ENCODE measurements around the gene MAP3K7.

Gene MAP3K7

DNA sequence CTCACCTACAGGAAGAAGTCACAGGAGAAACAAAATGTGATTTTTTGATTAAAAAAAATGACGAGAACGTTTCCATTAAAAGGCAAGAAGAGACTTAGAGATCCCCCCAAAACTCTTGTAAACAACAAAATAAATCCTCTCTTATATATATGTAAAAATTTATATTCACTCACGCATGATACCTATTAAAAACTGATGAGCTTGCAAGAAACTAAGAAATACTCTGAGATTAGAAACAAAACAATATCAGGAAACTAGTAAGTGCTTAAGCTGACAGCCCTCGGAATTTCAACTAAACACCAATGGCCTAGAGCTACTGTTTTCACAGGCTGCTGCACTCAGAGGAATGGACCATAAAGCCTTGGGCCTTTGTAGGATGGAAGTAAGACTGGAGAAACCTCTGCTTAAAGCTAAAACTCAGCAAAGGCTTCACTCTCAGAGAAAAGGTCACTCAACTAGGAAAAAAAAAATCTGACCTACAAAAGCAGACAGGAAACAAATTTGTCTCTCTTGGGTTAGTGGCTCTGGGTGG, 63.0 kb downstream of the MAP3K7 start:
- DNase-seq, result no peak

DNA sequence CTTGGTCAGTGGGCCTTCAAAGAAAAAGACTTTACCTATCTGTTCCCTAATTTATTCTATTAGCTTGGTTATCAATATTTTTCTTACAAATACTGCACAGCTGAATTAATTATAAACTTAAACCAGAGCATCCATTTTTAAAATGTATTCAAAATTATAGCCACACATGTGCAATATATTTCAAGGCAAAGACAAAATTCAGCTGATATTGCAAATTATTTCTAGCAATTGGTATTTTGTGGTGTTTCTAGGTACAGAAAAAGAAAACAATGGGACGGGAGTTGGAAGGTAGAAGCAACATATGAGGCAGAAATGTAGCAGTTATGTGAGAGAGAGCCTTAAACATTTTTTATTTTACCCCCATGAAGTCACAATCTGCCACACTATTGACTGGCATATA, 64.9 kb downstream of the MAP3K7 start:
- DNase-seq, result no peak

DNA sequence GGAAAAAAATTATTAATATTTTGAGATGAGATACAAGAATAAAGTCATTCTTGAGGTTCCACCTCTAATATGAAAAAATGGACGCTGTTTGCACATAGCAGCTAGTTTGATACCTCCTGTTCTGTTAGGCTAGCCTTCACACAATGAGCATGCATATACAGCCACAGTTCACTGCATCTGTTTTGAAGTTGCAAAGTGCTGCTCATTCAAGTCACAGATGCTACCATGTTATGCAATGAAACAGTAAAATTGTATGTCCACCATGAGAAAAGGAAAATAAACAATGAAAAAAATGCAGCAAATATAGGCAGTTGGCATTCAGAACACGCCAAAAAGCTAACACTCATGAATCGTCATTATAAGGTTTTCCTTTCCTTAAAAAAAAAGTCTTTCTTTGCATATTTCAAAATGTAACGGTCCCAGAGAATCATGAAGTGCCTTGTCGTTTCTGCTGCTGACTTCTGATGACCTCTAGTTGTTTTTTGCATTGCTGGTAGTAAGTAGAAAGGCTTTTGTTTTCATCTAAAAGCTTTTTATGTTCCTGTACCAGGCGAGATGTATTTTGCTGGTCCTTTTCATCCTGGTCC, 70.7 kb downstream of the MAP3K7 start:
- DNase-seq, result no peak

DNA sequence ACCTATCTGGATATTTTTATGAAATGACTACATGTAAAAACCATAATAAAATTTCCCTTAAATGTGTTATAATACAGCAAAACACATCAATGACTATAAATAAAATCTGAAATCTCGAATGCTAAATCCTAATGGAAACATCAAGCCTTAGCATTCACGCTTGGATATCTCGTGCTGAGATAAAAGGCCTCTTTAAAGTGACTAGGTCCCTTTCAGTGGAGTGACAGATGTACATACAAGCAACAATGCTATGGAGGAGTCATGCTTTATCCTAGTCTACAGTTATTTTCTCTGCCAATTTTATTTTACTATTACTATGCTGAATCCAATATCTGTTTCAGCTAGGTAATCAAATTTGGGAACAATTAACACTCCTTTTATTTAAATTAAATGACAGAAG, 72.4 kb downstream of the MAP3K7 start:
- DNase-seq, result no peak

DNA sequence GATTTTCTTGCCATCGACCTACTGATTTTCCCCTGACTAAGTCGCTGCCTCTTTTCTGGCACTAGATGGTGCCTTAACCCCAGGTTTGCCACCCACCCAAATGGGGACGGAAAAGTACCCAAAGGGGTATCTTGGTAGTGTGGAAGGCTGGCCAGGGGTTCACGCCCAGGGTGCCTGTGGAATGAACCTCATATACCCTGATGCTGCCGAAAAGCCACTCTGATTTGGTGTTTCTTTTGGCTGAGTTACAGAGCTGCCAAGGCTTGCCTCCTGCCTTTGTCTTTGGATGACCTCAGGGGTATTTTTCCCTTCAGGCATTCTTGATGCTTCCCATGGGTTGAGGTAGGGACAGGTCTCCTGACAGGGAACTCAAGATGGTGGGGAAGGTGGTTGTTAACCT, 78.1 kb downstream of the MAP3K7 start:
- DNase-seq, result no peak

DNA sequence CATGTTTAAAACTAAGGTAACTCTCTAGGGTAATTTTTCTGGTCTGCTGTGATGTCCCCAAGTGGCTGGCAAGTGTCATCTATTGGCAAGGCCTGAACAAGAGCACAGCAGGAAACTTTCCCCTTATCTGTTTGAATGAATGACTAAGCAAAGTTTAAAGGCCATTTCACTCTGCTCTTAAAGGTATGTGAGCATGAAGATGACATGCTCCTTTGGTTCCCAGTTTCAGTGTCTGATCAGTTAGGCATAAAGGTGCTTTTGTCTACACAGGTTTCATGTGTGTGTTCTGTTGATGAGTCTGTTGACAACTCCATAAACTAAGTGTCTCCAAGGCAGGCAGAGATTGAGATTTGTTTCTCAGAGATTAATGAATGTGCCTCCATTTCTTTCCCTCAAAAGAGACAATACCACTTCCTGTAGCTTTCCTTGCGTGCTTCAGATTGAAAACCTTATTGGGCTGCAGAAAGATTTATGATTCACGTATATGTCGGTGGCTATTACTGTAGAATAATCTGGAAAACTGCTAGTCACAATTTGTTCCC, 83.9 kb downstream of the MAP3K7 start:
- no peak for DNase-seq

DNA sequence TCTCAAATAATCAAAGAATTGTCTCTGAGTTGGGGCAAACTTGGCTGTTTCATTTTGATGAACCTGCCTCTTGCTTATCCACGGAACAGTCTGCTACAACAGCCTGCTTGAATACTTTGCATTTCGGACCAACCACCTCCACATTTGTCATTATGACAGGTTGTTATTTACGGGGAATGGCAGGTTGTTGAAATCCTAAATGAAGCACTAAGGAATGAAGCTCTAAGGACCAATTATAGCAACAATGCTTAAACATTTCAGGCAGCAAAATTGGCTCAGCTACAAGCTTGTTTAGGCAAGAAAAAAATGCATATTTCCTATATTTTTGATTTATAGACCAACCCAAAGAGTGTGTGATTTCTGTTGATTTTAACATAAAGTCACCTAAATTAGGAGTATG, 84.5 kb downstream of the MAP3K7 start:
- no peak for DNase-seq

DNA sequence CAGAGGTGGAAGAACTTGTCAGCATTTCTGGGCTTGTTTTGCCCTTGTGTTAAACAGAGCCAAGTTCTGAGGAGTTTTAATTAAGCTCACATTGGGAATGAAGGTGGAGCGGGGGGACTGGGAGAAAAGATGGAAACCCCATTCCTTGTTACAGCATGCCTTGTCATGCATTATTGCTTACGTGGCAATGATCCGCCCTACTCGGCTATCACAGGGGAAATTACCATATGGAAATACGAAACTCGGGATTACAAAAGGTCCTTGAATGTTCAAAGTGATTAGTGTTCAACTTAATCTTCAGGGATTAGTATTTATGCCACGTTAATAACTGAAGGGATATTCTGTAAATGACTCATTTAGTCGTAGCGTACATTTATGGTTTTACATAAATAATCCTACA, 86.4 kb downstream of the MAP3K7 start:
- DNase-seq, result no peak

DNA sequence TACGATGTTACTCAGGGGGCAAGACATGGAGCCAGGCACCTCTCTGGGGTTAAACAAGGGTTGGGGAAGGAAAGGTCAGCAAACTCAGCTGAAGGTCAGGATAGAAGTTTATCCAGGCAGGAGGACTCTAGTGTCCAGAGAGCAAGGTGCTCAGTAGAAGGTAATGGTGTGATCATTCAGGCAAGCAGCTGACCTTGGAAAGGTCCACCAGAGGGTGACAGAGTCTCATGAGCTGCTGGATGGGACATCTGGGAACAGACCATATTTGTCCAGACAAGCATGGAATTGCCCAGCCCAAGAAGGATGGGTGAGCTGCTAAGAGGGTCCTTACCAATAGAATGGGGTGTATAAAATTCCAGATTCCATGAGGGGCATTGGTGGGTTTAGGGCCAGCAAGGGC, 89.5 kb downstream of the MAP3K7 start:
- no peak for DNase-seq

DNA sequence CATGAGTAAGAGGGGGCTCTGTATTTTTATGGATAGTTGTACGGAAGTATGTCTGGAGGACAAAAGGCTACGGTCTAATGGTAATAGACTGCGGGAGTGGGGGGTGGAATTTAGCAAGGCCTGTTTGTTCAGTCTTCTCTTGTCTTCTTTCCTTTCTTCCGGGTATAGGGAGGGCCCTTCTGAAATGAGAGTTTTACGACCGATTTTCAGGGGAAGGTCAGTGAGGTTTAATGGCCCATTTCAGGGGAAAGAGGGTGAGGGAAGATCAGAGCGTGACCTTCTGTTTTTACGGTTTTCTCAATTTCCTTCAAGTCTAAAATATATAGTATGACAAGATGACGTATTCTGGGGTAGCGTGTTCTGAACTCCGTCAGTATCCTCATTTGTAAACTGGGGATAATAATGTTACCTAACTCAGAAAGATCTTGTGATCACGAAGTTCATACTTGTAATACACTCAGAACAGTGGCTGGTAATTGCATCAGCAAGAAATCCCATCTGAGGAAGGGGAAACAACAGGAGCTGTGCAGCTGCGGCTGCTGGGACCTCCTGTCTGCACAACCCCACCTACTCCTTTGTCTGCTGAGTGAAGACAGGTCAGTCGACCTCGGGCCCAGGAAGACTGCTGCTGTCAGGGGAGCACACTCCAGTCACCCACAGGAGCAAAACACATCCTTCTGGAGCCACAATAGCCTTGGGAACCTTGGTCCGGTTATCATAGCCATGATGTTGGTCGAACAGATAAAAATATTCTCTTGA, 90.4 kb downstream of the MAP3K7 start:
- DNase-seq, result no peak

DNA sequence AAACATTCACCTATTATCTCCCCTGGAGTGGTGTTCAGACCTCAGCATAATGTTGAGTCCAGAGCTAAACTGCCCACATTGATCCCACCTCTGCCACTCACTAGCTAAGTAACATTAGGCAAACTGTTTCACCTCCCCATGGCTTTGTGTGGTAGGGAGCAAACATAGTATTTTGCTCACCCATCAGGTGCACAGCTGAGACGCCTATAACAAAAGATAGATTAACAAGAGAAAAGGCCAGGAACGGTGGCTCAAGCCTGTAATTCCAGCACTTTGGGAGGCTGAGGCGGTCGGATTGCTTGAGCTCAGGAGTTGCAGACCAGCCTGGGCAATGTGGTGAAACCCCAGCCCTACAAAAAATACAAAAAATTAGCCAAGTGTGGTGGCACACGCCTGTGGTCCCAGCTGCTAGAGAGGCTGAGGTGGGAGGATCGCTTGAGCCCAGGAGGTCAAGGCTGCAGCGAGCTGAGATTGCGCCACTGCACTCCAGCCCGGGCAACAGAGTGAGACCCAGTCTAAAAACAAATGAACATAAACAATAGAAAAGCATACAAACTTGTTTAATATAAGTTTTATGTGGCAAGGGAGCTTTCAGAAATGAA, 91.6 kb downstream of the MAP3K7 start:
- no peak for DNase-seq

DNA sequence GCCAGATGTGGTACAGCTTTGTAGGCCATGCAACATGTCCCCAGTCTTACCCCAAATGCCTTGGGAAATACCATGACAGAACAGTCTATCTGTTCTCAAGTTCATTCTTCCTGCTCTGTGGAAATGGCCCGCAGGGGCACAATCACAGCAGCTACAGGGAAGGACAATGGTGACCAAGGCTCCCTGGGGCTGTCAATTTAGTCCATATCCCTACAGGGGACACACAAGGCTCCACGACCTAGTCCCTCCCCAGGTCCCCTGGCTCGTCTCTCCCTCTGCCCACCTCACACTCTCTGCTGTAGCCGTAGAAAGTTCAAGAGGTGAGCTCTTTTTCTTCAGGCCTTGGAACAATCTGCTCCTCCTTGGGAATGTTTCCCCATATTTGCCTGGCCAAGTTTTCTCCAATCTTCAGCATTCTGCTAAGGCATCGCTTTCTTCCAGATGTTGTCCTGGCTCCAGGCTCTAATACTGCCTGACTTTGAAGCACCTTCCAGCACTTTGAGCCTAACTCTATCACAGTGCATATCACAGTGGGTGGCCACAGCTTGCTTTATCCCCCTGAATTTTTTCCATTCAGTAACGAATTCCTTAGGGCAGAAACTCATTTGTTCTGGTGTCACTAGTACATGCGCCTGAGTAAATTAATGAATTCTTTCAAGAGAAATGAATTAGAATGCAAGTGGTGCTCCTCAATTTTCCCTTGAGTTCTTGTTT, 92.6 kb downstream of the MAP3K7 start:
- no peak for DNase-seq

DNA sequence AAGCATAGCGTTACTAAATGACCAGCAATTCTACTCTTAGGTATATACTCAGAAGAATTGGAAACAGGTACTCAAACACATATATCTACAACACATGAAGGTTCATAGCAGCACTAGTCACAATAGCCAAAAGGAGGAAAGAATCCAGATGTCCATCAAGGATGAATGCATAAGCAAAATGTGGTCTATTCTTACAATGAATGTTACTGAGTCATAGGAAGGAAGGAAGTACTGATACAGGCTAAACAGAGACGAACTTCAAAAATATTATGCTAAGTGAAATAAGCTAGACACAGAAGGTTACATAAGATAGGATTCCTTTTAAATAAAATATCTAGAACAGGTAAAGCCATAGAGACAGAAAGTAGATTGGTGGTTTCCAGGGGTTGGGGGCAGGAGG, 93.5 kb downstream of the MAP3K7 start:
- DNase-seq, result no peak

DNA sequence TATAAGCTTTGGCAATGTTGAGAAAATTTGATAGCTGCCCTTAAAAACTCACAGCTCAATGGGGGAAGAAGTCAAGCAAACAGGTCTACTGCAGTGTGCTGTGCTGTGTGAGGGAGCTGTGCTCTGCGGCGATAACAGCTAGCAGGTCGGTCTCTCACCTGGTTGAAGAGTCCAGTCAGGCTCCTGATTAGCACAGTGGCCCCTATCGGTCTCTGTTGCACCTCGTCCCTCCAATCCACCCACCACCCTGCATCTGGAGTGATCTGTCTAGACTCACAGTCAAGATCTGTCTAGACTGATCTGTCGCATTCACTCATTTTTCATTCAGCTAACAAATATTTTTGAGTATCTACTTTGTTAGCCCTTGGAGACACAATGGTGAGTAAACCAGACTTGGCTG, 94.1 kb downstream of the MAP3K7 start:
- DNase-seq, result no peak

DNA sequence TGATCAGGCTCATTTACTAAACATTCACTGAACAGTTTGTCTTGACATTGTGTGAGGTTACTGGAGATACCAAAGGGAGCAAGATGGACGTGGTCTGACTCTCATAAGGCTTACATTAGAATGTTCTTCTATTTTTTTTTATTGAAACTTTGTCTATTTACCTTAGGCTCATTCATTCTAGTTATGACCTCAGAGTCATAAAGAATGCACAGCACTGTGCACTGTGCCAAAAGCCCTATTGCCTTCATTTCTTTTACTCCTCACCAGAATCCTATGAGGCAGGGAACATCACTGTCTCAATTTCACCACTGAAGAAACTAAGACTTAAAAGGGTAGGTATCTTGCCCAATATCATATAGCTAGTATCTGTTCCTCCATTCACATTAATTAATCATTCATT, 94.5 kb downstream of the MAP3K7 start:
- DNase-seq, result no peak

DNA sequence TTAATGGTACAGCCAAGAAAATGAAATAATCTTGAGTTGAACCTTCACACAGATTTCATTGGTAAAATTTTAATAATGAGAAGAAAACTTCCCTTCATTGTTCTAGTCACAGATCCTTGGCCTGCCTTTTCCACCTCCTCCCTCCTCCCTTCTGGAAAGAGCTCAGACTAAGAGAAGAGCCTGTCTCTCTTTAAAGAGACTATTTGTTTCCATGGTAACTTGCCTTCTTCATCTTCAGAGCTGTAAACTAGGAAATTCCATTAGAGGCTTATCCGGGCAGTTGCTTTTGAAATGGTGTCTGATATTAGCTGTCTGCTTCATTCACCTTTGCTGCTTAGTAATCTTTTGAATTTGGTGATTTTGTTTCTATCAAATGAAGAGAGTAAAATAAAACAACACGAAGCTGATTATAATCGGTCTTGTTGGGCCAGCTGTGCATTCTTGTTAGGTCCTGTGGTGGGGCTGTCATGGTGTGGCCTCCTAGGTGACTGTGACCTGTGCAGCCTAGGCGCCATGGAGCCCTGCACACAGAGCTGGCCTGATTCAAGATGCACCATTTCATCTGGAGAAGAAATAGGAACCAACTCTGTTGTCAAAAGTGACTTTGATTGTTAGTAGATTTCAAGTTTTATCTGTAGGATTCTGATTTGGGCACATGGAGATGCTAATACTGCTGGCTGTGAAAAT, 96.7 kb downstream of the MAP3K7 start:
- no peak for DNase-seq

DNA sequence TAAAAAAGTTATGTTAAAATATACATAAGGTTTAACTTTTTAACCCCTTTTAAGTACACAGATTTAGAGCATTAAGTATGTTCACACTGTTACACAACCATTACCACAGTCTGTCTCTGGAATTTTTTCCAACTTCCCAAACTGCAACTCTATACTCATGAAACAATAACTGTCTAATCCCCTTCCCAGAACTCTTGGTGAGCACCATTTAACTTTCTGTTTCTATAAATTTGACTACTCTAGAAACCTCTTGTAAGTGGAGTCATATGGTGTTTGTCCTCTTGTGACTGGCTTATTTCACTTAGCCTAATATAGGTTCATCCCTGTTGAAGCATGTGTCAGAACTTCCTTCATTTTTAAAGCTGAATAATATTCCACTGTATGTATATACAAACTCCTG, 98.1 kb downstream of the MAP3K7 start:
- peak; percentile 12 to 52 for DNase-seq

DNA sequence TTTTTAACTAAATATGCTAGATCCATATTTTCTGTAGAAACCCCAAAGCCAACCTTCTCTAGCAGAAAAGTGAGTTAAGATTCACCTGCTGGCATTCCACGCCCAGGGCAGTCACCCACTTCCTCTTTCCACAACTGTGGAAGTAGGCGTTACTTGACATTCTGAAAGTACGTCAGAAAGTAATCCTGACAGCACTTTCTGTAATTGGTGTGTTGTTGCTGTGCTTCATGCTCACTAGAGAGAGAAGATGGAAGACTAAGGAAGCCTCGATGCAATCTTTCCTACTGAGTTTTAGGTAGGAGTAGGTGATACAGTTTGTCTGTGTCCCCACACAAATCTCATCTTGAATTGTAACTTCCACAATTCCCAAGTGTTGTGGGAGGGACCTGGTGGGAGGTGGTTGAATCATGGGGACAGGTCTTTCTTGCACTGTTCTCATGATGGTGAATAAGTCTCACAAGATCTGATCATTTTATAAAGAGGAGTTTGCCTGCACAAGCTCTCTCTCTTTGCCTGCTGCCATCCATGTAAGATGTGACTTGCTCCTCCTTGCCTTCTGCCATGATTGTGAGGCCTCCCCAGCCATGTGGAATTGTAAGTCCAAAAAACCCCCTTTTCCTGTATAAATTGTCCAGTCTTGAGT, 101.1 kb downstream of the MAP3K7 start:
- peak; percentile 18 to 29 for DNase-seq

DNA sequence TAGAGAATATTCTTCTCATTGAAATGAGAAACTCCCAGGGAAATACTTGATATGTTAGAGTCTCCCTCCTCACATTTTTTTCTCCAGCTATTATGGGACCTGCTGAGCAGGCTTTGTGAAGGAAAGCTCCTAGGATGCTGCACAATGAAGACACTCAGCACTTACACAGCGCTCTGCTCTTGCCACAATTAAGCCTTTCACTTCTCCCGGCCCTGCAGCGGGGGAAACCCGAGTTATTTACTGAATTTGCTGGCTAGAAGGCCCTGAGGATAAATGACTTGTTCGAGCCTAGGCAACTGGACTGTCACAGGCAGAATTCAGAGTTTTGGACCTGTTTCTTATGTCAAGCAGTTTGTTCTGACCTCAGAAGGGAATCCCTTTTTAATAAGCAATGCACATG, 102.0 kb downstream of the MAP3K7 start:
- DNase-seq, result no peak

DNA sequence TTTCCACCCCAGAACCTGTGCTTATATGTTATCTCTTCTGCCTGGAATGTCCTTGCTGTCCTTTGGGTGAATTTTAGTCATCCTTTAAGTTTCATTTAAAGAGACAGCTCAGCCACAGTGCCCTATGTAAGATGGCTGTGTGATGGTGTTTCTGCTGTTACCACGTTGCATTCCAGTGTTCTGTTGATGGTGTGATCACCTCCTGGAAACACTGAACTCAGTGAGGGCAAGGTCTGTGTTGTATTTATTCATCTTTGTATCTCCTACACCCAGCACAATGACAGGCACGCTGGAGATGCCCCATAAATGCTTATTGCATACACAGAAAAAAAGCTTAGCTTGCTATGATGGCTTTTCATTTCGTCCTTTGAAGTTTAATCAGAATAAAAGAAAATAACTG, 102.5 kb downstream of the MAP3K7 start:
- no peak for DNase-seq

DNA sequence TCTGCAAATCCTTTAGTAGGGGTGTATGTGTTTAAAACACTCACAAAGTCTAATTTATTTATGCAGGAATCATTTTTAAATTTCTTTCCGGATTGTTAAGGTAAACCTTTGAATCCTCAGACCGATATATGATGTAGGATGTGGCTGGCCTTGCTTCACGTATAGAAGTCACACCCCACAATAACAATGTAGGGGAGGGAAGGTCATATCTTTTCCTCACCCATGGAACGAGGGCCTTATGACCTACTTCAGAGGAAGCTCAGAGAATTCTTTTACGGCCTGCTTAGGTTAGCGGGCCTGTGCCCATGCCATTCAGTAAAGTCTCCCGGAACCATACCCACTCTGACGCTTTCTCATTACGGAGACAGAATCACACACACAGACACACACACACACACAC, 102.9 kb downstream of the MAP3K7 start:
- no peak for DNase-seq
